ENCODE data around the gene SETX.

SETX gene

GRCh38 chr9:132237481-132237880 lies 117.3 kb downstream of the SETX start:
- no peak overlapping the region for H3K4me3 ChIP-seq (replicated peaks; ENCODE audit: insufficient read depth, low read length)
- no peaks in the 10 kb centered on the region for H3K27me3 ChIP-seq (ENCODE audit: insufficient read depth, poor library complexity, severe bottlenecking)
- TF ChIP-seq, protein P1, sequence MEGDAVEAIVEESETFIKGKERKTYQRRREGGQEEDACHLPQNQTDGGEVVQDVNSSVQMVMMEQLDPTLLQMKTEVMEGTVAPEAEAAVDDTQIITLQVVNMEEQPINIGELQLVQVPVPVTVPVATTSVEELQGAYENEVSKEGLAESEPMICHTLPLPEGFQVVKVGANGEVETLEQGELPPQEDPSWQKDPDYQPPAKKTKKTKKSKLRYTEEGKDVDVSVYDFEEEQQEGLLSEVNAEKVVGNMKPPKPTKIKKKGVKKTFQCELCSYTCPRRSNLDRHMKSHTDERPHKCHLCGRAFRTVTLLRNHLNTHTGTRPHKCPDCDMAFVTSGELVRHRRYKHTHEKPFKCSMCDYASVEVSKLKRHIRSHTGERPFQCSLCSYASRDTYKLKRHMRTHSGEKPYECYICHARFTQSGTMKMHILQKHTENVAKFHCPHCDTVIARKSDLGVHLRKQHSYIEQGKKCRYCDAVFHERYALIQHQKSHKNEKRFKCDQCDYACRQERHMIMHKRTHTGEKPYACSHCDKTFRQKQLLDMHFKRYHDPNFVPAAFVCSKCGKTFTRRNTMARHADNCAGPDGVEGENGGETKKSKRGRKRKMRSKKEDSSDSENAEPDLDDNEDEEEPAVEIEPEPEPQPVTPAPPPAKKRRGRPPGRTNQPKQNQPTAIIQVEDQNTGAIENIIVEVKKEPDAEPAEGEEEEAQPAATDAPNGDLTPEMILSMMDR (IDR thresholded peaks at IDR 0.05; ENCODE audit: insufficient read depth, low read length) = no peak
- TF ChIP-seq, protein P2, sequence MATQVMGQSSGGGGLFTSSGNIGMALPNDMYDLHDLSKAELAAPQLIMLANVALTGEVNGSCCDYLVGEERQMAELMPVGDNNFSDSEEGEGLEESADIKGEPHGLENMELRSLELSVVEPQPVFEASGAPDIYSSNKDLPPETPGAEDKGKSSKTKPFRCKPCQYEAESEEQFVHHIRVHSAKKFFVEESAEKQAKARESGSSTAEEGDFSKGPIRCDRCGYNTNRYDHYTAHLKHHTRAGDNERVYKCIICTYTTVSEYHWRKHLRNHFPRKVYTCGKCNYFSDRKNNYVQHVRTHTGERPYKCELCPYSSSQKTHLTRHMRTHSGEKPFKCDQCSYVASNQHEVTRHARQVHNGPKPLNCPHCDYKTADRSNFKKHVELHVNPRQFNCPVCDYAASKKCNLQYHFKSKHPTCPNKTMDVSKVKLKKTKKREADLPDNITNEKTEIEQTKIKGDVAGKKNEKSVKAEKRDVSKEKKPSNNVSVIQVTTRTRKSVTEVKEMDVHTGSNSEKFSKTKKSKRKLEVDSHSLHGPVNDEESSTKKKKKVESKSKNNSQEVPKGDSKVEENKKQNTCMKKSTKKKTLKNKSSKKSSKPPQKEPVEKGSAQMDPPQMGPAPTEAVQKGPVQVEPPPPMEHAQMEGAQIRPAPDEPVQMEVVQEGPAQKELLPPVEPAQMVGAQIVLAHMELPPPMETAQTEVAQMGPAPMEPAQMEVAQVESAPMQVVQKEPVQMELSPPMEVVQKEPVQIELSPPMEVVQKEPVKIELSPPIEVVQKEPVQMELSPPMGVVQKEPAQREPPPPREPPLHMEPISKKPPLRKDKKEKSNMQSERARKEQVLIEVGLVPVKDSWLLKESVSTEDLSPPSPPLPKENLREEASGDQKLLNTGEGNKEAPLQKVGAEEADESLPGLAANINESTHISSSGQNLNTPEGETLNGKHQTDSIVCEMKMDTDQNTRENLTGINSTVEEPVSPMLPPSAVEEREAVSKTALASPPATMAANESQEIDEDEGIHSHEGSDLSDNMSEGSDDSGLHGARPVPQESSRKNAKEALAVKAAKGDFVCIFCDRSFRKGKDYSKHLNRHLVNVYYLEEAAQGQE (IDR thresholded peaks at IDR 0.05; ENCODE audit: insufficient replicate concordance, low read depth) = no peak
- TF ChIP-seq SPI1 (IDR thresholded peaks at IDR 0.05; ENCODE audit: borderline replicate concordance, low read depth) (no peak), GABPA (IDR thresholded peaks at IDR 0.05; ENCODE audit: low read depth) (no peak), POLR2AphosphoS5 (IDR thresholded peaks at IDR 0.05; ENCODE audit: low read depth) (no peak)
- DNase-seq (ENCODE audit: low read depth in 1 of 2, low spot score in 1 of 2) = no peak
- H3K27ac ChIP-seq (replicated peaks) = no peak overlapping the region

- Histone ChIP-seq H3K27me3 (ENCODE audit: insufficient read depth, poor library complexity, severe bottlenecking) (no peaks in the 10 kb centered on the region), H3K27ac (replicated peaks) (no peak overlapping the region), H3K4me3 (replicated peaks; ENCODE audit: insufficient read depth, low read length) (no peak overlapping the region)
- no peak for TF ChIP-seq POLR2AphosphoS5 (IDR thresholded peaks at IDR 0.05; ENCODE audit: low read depth)
- TF ChIP-seq, protein P1 (IDR thresholded peaks at IDR 0.05; ENCODE audit: insufficient read depth, low read length) = no peak
- TF ChIP-seq, protein P2 (IDR thresholded peaks at IDR 0.05; ENCODE audit: insufficient replicate concordance, low read depth) = no peak
- TF ChIP-seq GABPA (IDR thresholded peaks at IDR 0.05; ENCODE audit: low read depth) = no peak
- no peak for TF ChIP-seq SPI1 (IDR thresholded peaks at IDR 0.05; ENCODE audit: borderline replicate concordance, low read depth)
- DNase-seq (ENCODE audit: low read depth in 1 of 2, low spot score in 1 of 2) = no peak
Observed at GRCh38 chr9:132236662-132237311, 118.0 kb downstream of the SETX start.

DNA sequence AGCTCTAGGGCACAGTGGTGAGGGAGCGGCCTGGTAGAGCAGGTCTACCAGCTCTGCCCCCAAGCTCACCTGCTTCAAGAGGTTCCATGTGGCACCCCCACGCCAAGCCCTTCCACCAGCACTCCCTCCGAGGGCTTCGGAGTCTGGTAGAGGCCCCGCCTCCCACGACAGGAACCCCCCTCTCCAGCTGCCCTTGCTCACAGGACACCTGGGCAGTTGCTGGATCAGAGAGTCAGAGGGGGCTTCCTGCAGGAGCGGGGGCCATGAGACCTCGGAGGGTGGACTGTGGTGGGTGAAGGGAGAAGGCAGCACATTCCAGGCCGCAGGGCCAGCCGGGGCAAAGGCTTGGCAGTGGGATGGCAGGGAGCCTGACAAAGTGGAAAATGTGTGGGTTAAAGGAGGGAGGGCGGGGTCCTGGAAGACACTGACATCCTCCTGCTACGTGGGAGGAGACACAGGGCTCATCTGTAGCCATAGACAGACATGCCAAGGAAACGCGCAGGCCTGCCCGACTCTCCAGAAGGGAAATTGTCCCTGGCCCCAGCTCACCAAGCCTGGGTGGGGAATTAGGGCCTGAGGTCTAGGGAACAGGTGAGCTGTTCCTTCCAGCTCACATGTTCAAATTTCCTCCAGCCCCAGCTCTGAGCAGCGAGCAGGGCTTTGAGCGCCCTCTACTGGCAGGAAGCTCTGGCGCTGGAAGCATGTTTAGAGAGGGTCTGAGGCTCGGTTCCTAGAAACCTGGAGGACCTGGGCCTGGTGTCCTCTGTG lies 118.7 kb downstream of the SETX start:
- Histone ChIP-seq H3K4me3 (replicated peaks; ENCODE audit: insufficient read depth, low read length) (no peak overlapping the region), H3K27me3 (ENCODE audit: insufficient read depth, poor library complexity, severe bottlenecking) (no peaks in the 10 kb centered on the region), H3K27ac (replicated peaks) (no peak overlapping the region)
- peak; percentile 61 to 76 for DNase-seq (ENCODE audit: low read depth in 1 of 2, low spot score in 1 of 2)
- TF ChIP-seq, protein P1 (IDR thresholded peaks at IDR 0.05; ENCODE audit: insufficient read depth, low read length) = peak; percentile 87
- TF ChIP-seq, protein P2 (IDR thresholded peaks at IDR 0.05; ENCODE audit: insufficient replicate concordance, low read depth) = no peak
